Hepatocyte (in vitro differentiated cells): ENCODE measurements around the gene EHD2.

Source experiments
- EZH2 ChIP-seq: fragments of 200-600 bp; sonication (generic); IDR thresholded peaks from 2 replicates; pipeline ENCODE4 v1.6.1; 2016; ENCODE audit warnings: antibody characterized with exemption, mild to moderate bottlenecking, borderline replicate concordance
- EZH2phosphoT487 ChIP-seq: fragments of 200-600 bp; sonication (generic); IDR thresholded peaks from one replicate; pipeline ENCODE4 v1.6.1; 2018; ENCODE audit warnings: antibody characterized with exemption, mild to moderate bottlenecking, low read depth, moderate library complexity; ENCODE audit not compliant: unreplicated experiment, severe bottlenecking
- TF ChIP-seq, protein P1 (sequence below): fragments of 200-600 bp; sonication (generic); IDR thresholded peaks from 2 replicates; pipeline ENCODE4 v1.5.1; 2016; ENCODE audit warnings: antibody characterized with exemption, mild to moderate bottlenecking; ENCODE audit not compliant: poor library complexity

- no peak for TF ChIP-seq EZH2
- TF ChIP-seq, protein P1, sequence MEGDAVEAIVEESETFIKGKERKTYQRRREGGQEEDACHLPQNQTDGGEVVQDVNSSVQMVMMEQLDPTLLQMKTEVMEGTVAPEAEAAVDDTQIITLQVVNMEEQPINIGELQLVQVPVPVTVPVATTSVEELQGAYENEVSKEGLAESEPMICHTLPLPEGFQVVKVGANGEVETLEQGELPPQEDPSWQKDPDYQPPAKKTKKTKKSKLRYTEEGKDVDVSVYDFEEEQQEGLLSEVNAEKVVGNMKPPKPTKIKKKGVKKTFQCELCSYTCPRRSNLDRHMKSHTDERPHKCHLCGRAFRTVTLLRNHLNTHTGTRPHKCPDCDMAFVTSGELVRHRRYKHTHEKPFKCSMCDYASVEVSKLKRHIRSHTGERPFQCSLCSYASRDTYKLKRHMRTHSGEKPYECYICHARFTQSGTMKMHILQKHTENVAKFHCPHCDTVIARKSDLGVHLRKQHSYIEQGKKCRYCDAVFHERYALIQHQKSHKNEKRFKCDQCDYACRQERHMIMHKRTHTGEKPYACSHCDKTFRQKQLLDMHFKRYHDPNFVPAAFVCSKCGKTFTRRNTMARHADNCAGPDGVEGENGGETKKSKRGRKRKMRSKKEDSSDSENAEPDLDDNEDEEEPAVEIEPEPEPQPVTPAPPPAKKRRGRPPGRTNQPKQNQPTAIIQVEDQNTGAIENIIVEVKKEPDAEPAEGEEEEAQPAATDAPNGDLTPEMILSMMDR = no peak
- no peak for TF ChIP-seq EZH2phosphoT487
Measured at GRCh38 chr19:47671499-47671898, 41.7 kb upstream of the EHD2 start.
